ENCODE measurements around the gene PPP1R36. TPM values are rescaled to one million over a fixed set of nuclear protein-coding genes. Genes with fewer than 3 reads are reported as not detected.

Gene PPP1R36
- polyA plus RNA-seq, 2 of the 4 experiments (the other 2 are of a cell fraction) = 0.47 to 0.48 TPM

- TF ChIP-seq RFX5 (IDR thresholded peaks at IDR 0.05) (peak; percentile 52; the same call in 1 of the 2 replicates), POLR2A (IDR thresholded peaks at IDR 0.05; ENCODE audit: low read length) (peak; percentile 100), KDM5A (IDR thresholded peaks at IDR 0.05) (no peak), TFCP2L1 (CRISPR knock-in tag; IDR thresholded peaks at IDR 0.05) (peak; percentile 77; the same call in 1 of the 2 replicates), MAFK (IDR thresholded peaks at IDR 0.05; ENCODE audit: partially characterized antibody) (no peak), CBX8 (IDR thresholded peaks at IDR 0.05) (no peak), NR3C1 (IDR thresholded peaks at IDR 0.05) (no peak), JUNB (IDR thresholded peaks at IDR 0.05) (no peak), ZNF302 (CRISPR knock-in tag; IDR thresholded peaks at IDR 0.05) (no peak), SREBF2 (IDR thresholded peaks at IDR 0.05) (no peak), RAD21 (conservative IDR thresholded peaks at IDR 0.05 in 1 of 2, IDR thresholded peaks at IDR 0.05 in 1 of 2) (peak; percentile 76 to 88), USF2 (IDR thresholded peaks at IDR 0.05) (no peak), PHF8 (IDR thresholded peaks at IDR 0.05; ENCODE audit: borderline replicate concordance, low read depth) (peak; percentile 94; the same call in 1 of the 2 replicates), HMGXB4 (CRISPR knock-in tag; IDR thresholded peaks at IDR 0.05; ENCODE audit: borderline replicate concordance) (no peak), CHD2 (IDR thresholded peaks at IDR 0.05; ENCODE audit: low read length, partially characterized antibody) (peak; percentile 9)
These were observed 9.3 kb upstream of the PPP1R36 start, which contains the start of gene HSPA2 (continued) for GRCh38 chr14:64540208-64541202.

GRCh38 chr14:64541261-64541971 is 8.3 kb upstream of the PPP1R36 start:
- Histone ChIP-seq H3K4me2 (peak overlapping the region; percentile 83), H3K9me3 (peaks cover 11% of the 10 kb centered on the region; the same call in 2 of the 3 replicates), H3K4me3 (peak overlapping the region; percentile 50), H3K4me1 (peaks cover 30% of the 10 kb centered on the region; the same call in 2 of the 3 replicates), H3K27ac (peak overlapping the region in 1 of 2 experiments; percentile 86; a peak in 3 of 6 replicates)
- CTCF ChIA-PET = interaction anchor here (0.9 to 12.4 kb wide), 10 partner anchors 10 to 453 kb away, joined by 3 to 182 read pairs (median 8); no protein-coding TSS in a partner anchor
- DNase-seq (ENCODE audit: low read depth in 1 of 2, low spot score in 1 of 2) (peak in 1 of 2 experiments; percentile 18), FAIRE-seq (no peak), ATAC-seq (no peak)
- POLR2A ChIA-PET = interaction anchor here (1.1 to 2.9 kb wide), 16 partner anchors 9 to 224 kb away, joined by 3 to 68 read pairs (median 16); partner anchors contain the start of genes PPP1R36, ZBTB1 and ZBTB25
- WGBS (ENCODE audit: missing lambda C conversion rate) = 97% methylated on average over 67 of the region's 73 CpGs
- TF ChIP-seq CTCF (IDR thresholded peaks at IDR 0.05) (no peak), RAD21 (conservative IDR thresholded peaks at IDR 0.05 in 1 of 2, IDR thresholded peaks at IDR 0.05 in 1 of 2) (no peak), RARB (CRISPR knock-in tag; IDR thresholded peaks at IDR 0.05) (no peak), BHLHE40 (IDR thresholded peaks at IDR 0.05; ENCODE audit: low read depth, low read length) (no peak), POLR2A (IDR thresholded peaks at IDR 0.05; ENCODE audit: low read length) (peak; percentile 7; the same call in 1 of the 2 replicates)
- TF ChIP-seq, protein P1, sequence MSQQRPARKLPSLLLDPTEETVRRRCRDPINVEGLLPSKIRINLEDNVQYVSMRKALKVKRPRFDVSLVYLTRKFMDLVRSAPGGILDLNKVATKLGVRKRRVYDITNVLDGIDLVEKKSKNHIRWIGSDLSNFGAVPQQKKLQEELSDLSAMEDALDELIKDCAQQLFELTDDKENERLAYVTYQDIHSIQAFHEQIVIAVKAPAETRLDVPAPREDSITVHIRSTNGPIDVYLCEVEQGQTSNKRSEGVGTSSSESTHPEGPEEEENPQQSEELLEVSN (IDR thresholded peaks at IDR 0.05; ENCODE audit: borderline replicate concordance, low read depth) = no peak
- TF ChIP-seq, protein P2, sequence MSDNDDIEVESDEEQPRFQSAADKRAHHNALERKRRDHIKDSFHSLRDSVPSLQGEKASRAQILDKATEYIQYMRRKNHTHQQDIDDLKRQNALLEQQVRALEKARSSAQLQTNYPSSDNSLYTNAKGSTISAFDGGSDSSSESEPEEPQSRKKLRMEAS (IDR thresholded peaks at IDR 0.05) = no peak

Data from A549 (cell line).